HEK293T (cell line): Measurements from ENCODE around the gene COA5.

Experiments used
- CTCF ChIA-PET: fragments of 350-600 bp; formaldehyde crosslinking; extraction: SDS; loops from one replicate; lab custom pipeline; 2021; ENCODE audit warnings: antibody characterized with exemption, inconsistent platforms; lab: Yijun Ruan, JAX
- POLR2A ChIA-PET: fragments of 350-600 bp; formaldehyde crosslinking; extraction: SDS; loops from one replicate; lab custom pipeline; 2020; ENCODE audit warnings: antibody characterized with exemption, inconsistent platforms; lab: Yijun Ruan, JAX
- DNase-seq: peaks from one replicate; pipeline ENCODE4 v3.0.0; 2012; ENCODE audit warnings: mixed read lengths; ENCODE audit errors: extremely low spot score
- ARNT ChIP-seq: fragments of 450-650 bp; IDR thresholded peaks from 2 replicates; pipeline ENCODE4 v1.6.1; 2017; ENCODE audit warnings: mild to moderate bottlenecking
- BHLHE40 ChIP-seq: fragments of 450-650 bp; IDR thresholded peaks from 2 replicates; pipeline ENCODE4 v1.6.1; 2016; ENCODE audit warnings: mild to moderate bottlenecking, moderate library complexity, borderline replicate concordance
- CTBP1 ChIP-seq: fragments of 450-650 bp; IDR thresholded peaks from 2 replicates; pipeline ENCODE4 v1.6.1; 2016; ENCODE audit warnings: borderline replicate concordance
- ELF4 ChIP-seq: fragments of 450-650 bp; IDR thresholded peaks from 2 replicates; pipeline ENCODE4 v1.6.1; 2017; ENCODE audit warnings: antibody characterized with exemption
- FOXA1 ChIP-seq: fragments of 450-650 bp; IDR thresholded peaks from 2 replicates; pipeline ENCODE4 v1.6.1; 2016; ENCODE audit warnings: mild to moderate bottlenecking
- FOXK2 ChIP-seq: fragments of 450-650 bp; IDR thresholded peaks from 2 replicates; pipeline ENCODE4 v1.6.1; 2016; ENCODE audit warnings: mild to moderate bottlenecking
- FOXM1 ChIP-seq: fragments of 450-650 bp; IDR thresholded peaks from 2 replicates; pipeline ENCODE4 v1.6.1; 2017; ENCODE audit warnings: mild to moderate bottlenecking, borderline replicate concordance
- HDGF ChIP-seq: fragments of 450-650 bp; IDR thresholded peaks from 2 replicates; pipeline ENCODE4 v1.6.1; 2017; ENCODE audit warnings: antibody characterized with exemption, borderline replicate concordance
- L3MBTL2 ChIP-seq: fragments of 450-650 bp; conservative IDR thresholded peaks from 2 replicates; pipeline ENCODE4 v1.6.1; 2016; ENCODE audit warnings: mild to moderate bottlenecking
- LEF1 ChIP-seq: fragments of 450-650 bp; IDR thresholded peaks from 2 replicates; pipeline ENCODE4 v1.6.1; 2017; ENCODE audit warnings: mild to moderate bottlenecking, borderline replicate concordance
- NFRKB ChIP-seq: fragments of 450-650 bp; IDR thresholded peaks from 2 replicates; pipeline ENCODE4 v1.6.1; 2016; ENCODE audit warnings: mild to moderate bottlenecking, moderate library complexity
- PKNOX1 ChIP-seq: fragments of 450-650 bp; IDR thresholded peaks from 2 replicates; pipeline ENCODE4 v1.6.1; 2016
- SP1 ChIP-seq: fragments of 450-650 bp; IDR thresholded peaks from 2 replicates; pipeline ENCODE4 v1.6.1; 2017
- SUZ12 ChIP-seq: fragments of 450-650 bp; IDR thresholded peaks from 2 replicates; pipeline ENCODE4 v1.6.1; 2016; ENCODE audit warnings: mild to moderate bottlenecking
- TARDBP ChIP-seq: fragments of 450-650 bp; IDR thresholded peaks from 2 replicates; pipeline ENCODE4 v1.6.1; 2016
- ZNF384 ChIP-seq: fragments of 450-650 bp; IDR thresholded peaks from 2 replicates; pipeline ENCODE4 v1.6.1; 2016

COA5 gene

GRCh38 chr2:98569915-98570314, 38.4 kb downstream of the COA5 start:
- ChIA-PET CTCF (no interaction called here), POLR2A (no interaction called here)
- TF ChIP-seq CTBP1 (no peak), SUZ12 (no peak), FOXK2 (no peak), SP1 (no peak), BHLHE40 (no peak), FOXA1 (no peak), TARDBP (no peak)
- DNase-seq = no peak

- ChIA-PET POLR2A (no interaction called here), CTCF (interaction anchor here (0.6 to 1.8 kb wide), 4 partner anchors 10 to 490 kb away, joined by 3 to 10 read pairs (median 4); no protein-coding TSS in a partner anchor)
- TF ChIP-seq LEF1 (no peak), ZNF384 (no peak), FOXA1 (no peak), FOXM1 (no peak), HDGF (no peak), FOXK2 (no peak), BHLHE40 (no peak), ARNT (no peak), TARDBP (no peak), SP1 (no peak), NFRKB (no peak), SUZ12 (no peak)
- peak; percentile 78 for DNase-seq
These were observed 39.0 kb downstream of the COA5 start for GRCh38 chr2:98569197-98569793.

GRCh38 chr2:98568161-98568956, 40.0 kb downstream of the COA5 start:
- DNase-seq = no peak
- CTCF ChIA-PET = interaction anchor here (0.6 to 1.8 kb wide), 4 partner anchors 9 to 491 kb away, joined by 3 to 10 read pairs (median 4); no protein-coding TSS in a partner anchor
- POLR2A ChIA-PET = interaction anchor here (1.0 kb wide), 1 partner anchor 39 kb away, joined by 3 read pairs; no protein-coding TSS in a partner anchor
- TF ChIP-seq CTBP1 = no peak
- no peak for TF ChIP-seq TARDBP
- TF ChIP-seq FOXK2 = no peak
- no peak for TF ChIP-seq BHLHE40
- TF ChIP-seq L3MBTL2 = no peak
- TF ChIP-seq LEF1 = no peak

- TF ChIP-seq SP1 = no peak
- TF ChIP-seq TARDBP = no peak
- TF ChIP-seq ZNF384 = no peak
- TF ChIP-seq LEF1 = no peak
- TF ChIP-seq FOXA1 = no peak
- no peak for TF ChIP-seq FOXM1
- TF ChIP-seq ELF4 = no peak
- no peak for TF ChIP-seq PKNOX1
- TF ChIP-seq FOXK2 = no peak
- TF ChIP-seq CTBP1 = no peak
- TF ChIP-seq SUZ12 = no peak
- ChIA-PET CTCF (no interaction called here), POLR2A (no interaction called here)
- DNase-seq = no peak
These were observed 42.4 kb downstream of the COA5 start for GRCh38 chr2:98565941-98566340.

GRCh38 chr2:98565286-98565860, 42.9 kb downstream of the COA5 start:
- TF ChIP-seq HDGF (no peak), SUZ12 (no peak), TARDBP (no peak), LEF1 (no peak)
- ChIA-PET CTCF (no interaction called here), POLR2A (no interaction called here)
- DNase-seq = no peak

- TF ChIP-seq FOXA1 (no peak), NFRKB (no peak), CTBP1 (no peak), SP1 (no peak), HDGF (no peak), SUZ12 (no peak), BHLHE40 (no peak), PKNOX1 (no peak), FOXM1 (no peak), FOXK2 (no peak), L3MBTL2 (no peak), ZNF384 (no peak), LEF1 (no peak)
- ChIA-PET POLR2A (no interaction called here), CTCF (no interaction called here)
- DNase-seq = no peak
These were observed 43.7 kb downstream of the COA5 start for GRCh38 chr2:98564541-98565132.
